HG02943 (cell line): Measurements from ENCODE around the gene LAG3.

Experiments used
- ATAC-seq: cut with Tn5 transposase; IDR thresholded peaks from one replicate; pipeline ENCODE4 v1.9.1; 2021; ENCODE audit warnings: mild to moderate bottlenecking, low read depth, moderate library complexity; ENCODE audit not compliant: unreplicated experiment

Gene LAG3

GRCh38 chr12:6787309-6787708, 15.0 kb downstream of the LAG3 start:
- ATAC-seq, result no peak

- ATAC-seq, result no peak
These were observed 16.9 kb downstream of the LAG3 start, which contains the start of gene CD4 for GRCh38 chr12:6788972-6789924. Gene CD4 (plus strand): TSS chr12:6789528. CDS start chr12:6800139, 10,611 bp downstream.

- ATAC-seq, result no peak
These were observed 18.3 kb downstream of the LAG3 start for GRCh38 chr12:6790496-6791150.

- no peak for ATAC-seq
These were observed 19.7 kb downstream of the LAG3 start for GRCh38 chr12:6791931-6792520.

GRCh38 chr12:6792522-6793201, 20.3 kb downstream of the LAG3 start:
- no peak for ATAC-seq

- no peak for ATAC-seq
These were observed 22.8 kb downstream of the LAG3 start for GRCh38 chr12:6795088-6795487.

GRCh38 chr12:6796576-6796975, 24.3 kb downstream of the LAG3 start:
- no peak for ATAC-seq

GRCh38 chr12:6799147-6799546, 26.8 kb downstream of the LAG3 start:
- no peak for ATAC-seq

GRCh38 chr12:6807170-6807569, 34.9 kb downstream of the LAG3 start:
- no peak for ATAC-seq

- ATAC-seq, result no peak
These were observed 36.7 kb downstream of the LAG3 start for GRCh38 chr12:6809056-6809455.

- ATAC-seq, result no peak
These were observed 38.4 kb downstream of the LAG3 start for GRCh38 chr12:6810758-6811157.

GRCh38 chr12:6813363-6813762, 41.0 kb downstream of the LAG3 start:
- ATAC-seq, result no peak

GRCh38 chr12:6816598-6816997, 44.3 kb downstream of the LAG3 start:
- no peak for ATAC-seq

- ATAC-seq, result no peak
These were observed 44.8 kb downstream of the LAG3 start for GRCh38 chr12:6817098-6817497.

GRCh38 chr12:6817662-6818157, 45.4 kb downstream of the LAG3 start:
- ATAC-seq, result no peak

- ATAC-seq, result no peak
These were observed 45.9 kb downstream of the LAG3 start for GRCh38 chr12:6818222-6818621.

GRCh38 chr12:6818645-6819044, 46.3 kb downstream of the LAG3 start:
- ATAC-seq, result no peak

- ATAC-seq, result no peak
These were observed 47.0 kb downstream of the LAG3 start for GRCh38 chr12:6819106-6820030.

GRCh38 chr12:6820166-6820565, 47.8 kb downstream of the LAG3 start:
- no peak for ATAC-seq
